WTC11 (cell line): Measurements from ENCODE around the gene CHL1.

Experiments
- ATF3 ChIP-seq: sonication (generic); formaldehyde crosslinking; conservative IDR thresholded peaks from 2 replicates; pipeline ENCODE4 v1.8.1; 2022; ENCODE audit warnings: mild to moderate bottlenecking, missing genetic modification reagents
- CTCF ChIP-seq: fragments of 200-600 bp; IDR thresholded peaks from 2 replicates; pipeline ENCODE4 v1.8.0; 2022; ENCODE audit warnings: antibody characterized with exemption
- GTF2I ChIP-seq: fragments of 250-450 bp; sonication (Bioruptor Pico); conservative IDR thresholded peaks from 2 replicates; pipeline ENCODE4 v1.4.0; 2021; ENCODE audit warnings: mild to moderate bottlenecking
- NR3C1 ChIP-seq: sonication (generic); formaldehyde crosslinking; conservative IDR thresholded peaks from 2 replicates; pipeline ENCODE4 v1.8.1; 2023; ENCODE audit warnings: low read depth, mild to moderate bottlenecking, missing genetic modification reagents
- TEAD1 ChIP-seq: sonication (generic); formaldehyde crosslinking; IDR thresholded peaks from 2 replicates; pipeline ENCODE4 v1.8.0; 2022; ENCODE audit warnings: mild to moderate bottlenecking, missing genetic modification reagents
- ZNF138 ChIP-seq: sonication (generic); formaldehyde crosslinking; conservative IDR thresholded peaks from 2 replicates; pipeline ENCODE4 v1.8.1; 2022; ENCODE audit warnings: mild to moderate bottlenecking, moderate library complexity, missing genetic modification reagents

DNA sequence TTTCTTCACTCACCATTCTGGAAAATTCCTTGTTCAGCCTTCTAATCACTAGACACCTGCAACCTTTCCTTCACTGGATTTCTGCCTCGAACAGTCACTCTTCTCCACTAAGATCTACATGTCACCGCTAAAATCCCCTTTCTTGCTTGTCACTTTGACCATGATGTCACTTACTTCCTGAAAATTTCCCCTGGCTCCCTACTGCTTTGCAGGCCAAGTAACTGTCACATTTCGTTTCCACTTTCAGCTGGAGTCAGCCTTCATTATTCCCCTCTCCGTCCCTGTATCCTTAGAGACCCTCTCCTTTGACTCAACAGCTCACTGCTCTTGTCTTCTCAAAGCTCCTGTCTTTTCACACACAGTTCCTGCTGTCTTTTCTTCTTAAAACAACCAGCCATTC lies 15.9 kb downstream of the CHL1 start:
- TF ChIP-seq NR3C1 (CRISPR knock-in tag) (no peak), CTCF (no peak), GTF2I (CRISPR knock-in tag) (no peak), ATF3 (CRISPR knock-in tag) (no peak), TEAD1 (CRISPR knock-in tag) (no peak), ZNF138 (CRISPR knock-in tag) (no peak)
